OCI-LY3 (cell line): Measurements from ENCODE around the gene BCLAF1.

ENCODE experiments used
- H2AFZ ChIP-seq: fragments of 200-600, 300-600 bp; shearing (Covaris generic); 2 replicates; pipeline ENCODE4 v1.6.0; 2014; ENCODE audit warnings: antibody characterized with exemption, low read depth, low read length
- H3K27ac ChIP-seq: fragments of 200-600, 300-600 bp; sonication (generic); 2 replicates; pipeline ENCODE4 v1.5.1; 2014; ENCODE audit warnings: mild to moderate bottlenecking, low read length, moderate library complexity, mixed read lengths
- H3K27me3 ChIP-seq: fragments of 200-600, 300-600 bp; sonication (generic); 2 replicates; pipeline ENCODE4 v1.6.1; 2014; ENCODE audit warnings: low read depth, low read length, mixed read lengths
- H3K36me3 ChIP-seq: fragments of 200-600, 300-600 bp; sonication (generic); replicated peaks from 2 replicates; pipeline ENCODE3; 2014; ENCODE audit warnings: low read depth, low read length, mixed read lengths
- H3K4me1 ChIP-seq: fragments of 300-600, 200-600 bp; sonication (generic); 2 replicates; pipeline ENCODE4 v1.6.1; 2014; ENCODE audit warnings: low read length, mixed read lengths
- H3K4me2 ChIP-seq: fragments of 200-600, 300-600 bp; sonication (generic); 2 replicates; pipeline ENCODE4 v1.6.1; 2014; ENCODE audit warnings: low read length, mixed read lengths
- H3K4me3 ChIP-seq: fragments of 300-600, 200-600 bp; sonication (generic); 2 replicates; pipeline ENCODE4 v1.5.1; 2014; ENCODE audit warnings: antibody characterized with exemption, mild to moderate bottlenecking, low read length, moderate library complexity
- H3K79me2 ChIP-seq: fragments of 300-600, 200-600 bp; shearing (Covaris generic); 2 replicates; pipeline ENCODE4 v1.6.1; 2014; ENCODE audit warnings: mild to moderate bottlenecking, low read length, mixed read lengths
- H3K9ac ChIP-seq: fragments of 300-600, 200-600 bp; shearing (Covaris generic); 2 replicates; pipeline ENCODE4 v1.6.0; 2014; ENCODE audit warnings: mild to moderate bottlenecking, low read length, moderate library complexity
- H3K9me3 ChIP-seq: fragments of 200-600, 300-600 bp; shearing (Covaris generic); 2 replicates; pipeline ENCODE4 v1.6.1; 2014; ENCODE audit warnings: low read length, mixed read lengths; ENCODE audit not compliant: insufficient read depth
- H4K20me1 ChIP-seq: fragments of 200-600, 300-600 bp; sonication (generic); 2 replicates; pipeline ENCODE4 v1.6.1; 2016; ENCODE audit warnings: low read length, mixed read lengths; ENCODE audit not compliant: insufficient read depth
- EZH2phosphoT487 ChIP-seq: fragments of 200-600 bp; shearing (Covaris generic); IDR thresholded peaks from 2 replicates; pipeline ENCODE4 v1.6.1; 2018; ENCODE audit warnings: antibody characterized with exemption, mixed run types, low read depth
- TF ChIP-seq, protein P1 (sequence below): fragments of 200-600, 300-600 bp; sonication (generic); IDR thresholded peaks from 2 replicates; pipeline ENCODE4 v1.5.1; 2014; ENCODE audit warnings: antibody characterized with exemption, low read length, low read depth

The BCLAF1 gene

DNA sequence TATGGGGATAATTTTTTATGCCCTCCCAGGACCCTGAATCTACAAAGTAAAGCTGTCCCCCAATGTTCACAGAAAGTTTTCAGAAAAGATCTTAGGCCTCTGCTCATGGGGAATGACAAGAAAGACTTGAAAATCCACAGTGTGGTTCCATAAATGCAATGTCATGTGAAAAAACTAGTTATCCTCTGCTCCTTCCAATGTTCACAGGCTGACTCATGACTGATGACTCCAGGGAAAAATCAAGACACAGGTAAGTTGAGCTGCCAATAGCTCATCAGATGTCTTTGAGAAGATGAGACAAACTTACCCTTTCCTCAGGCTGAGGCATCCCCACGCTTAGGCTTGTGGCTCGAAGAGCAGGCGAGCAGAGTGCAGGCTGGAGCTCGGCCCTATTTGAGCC lies 14.8 kb upstream of the BCLAF1 start:
- TF ChIP-seq EZH2phosphoT487 = no peak
- TF ChIP-seq, protein P1, sequence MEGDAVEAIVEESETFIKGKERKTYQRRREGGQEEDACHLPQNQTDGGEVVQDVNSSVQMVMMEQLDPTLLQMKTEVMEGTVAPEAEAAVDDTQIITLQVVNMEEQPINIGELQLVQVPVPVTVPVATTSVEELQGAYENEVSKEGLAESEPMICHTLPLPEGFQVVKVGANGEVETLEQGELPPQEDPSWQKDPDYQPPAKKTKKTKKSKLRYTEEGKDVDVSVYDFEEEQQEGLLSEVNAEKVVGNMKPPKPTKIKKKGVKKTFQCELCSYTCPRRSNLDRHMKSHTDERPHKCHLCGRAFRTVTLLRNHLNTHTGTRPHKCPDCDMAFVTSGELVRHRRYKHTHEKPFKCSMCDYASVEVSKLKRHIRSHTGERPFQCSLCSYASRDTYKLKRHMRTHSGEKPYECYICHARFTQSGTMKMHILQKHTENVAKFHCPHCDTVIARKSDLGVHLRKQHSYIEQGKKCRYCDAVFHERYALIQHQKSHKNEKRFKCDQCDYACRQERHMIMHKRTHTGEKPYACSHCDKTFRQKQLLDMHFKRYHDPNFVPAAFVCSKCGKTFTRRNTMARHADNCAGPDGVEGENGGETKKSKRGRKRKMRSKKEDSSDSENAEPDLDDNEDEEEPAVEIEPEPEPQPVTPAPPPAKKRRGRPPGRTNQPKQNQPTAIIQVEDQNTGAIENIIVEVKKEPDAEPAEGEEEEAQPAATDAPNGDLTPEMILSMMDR = no peak
- no peak overlapping the region for H3K4me2 ChIP-seq
- no peaks in the 10 kb centered on the region for H3K4me1 ChIP-seq
- H3K27me3 ChIP-seq = no peaks in the 10 kb centered on the region
- no peaks in the 10 kb centered on the region for H4K20me1 ChIP-seq
- no peaks in the 10 kb centered on the region for H3K36me3 ChIP-seq
- H3K4me3 ChIP-seq = no peak overlapping the region
- no peaks in the 10 kb centered on the region for H3K79me2 ChIP-seq
- no peaks in the 10 kb centered on the region for H3K9me3 ChIP-seq
- no peak overlapping the region for H2AFZ ChIP-seq
- H3K27ac ChIP-seq = no peak overlapping the region
- H3K9ac ChIP-seq = no peak overlapping the region

DNA sequence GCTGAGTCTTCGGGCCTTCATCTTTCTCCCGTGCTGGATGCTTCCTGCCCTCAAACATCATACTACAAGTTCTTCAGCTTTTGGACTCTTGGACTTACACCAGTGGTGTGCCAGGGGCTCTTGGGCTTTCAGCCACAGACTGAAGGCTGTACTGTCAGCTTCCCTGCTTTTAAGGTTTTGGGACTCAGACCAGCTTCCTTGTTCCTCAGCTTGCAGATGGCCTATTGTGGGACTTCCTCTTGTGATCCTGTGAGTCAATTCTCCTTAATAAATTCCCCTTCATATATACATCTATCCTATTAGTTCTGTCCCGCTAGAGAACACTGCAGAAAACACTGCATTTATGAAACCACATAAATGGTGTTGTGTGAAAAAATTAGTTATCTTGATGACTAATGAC lies 13.9 kb upstream of the BCLAF1 start:
- Histone ChIP-seq H3K4me1 (no peaks in the 10 kb centered on the region), H2AFZ (no peak overlapping the region), H4K20me1 (no peaks in the 10 kb centered on the region), H3K27me3 (no peaks in the 10 kb centered on the region), H3K79me2 (no peaks in the 10 kb centered on the region), H3K9me3 (no peaks in the 10 kb centered on the region), H3K4me2 (no peak overlapping the region), H3K4me3 (no peak overlapping the region), H3K9ac (no peak overlapping the region), H3K36me3 (no peaks in the 10 kb centered on the region), H3K27ac (no peak overlapping the region)
- TF ChIP-seq, protein P1 = no peak
- TF ChIP-seq EZH2phosphoT487 = no peak

DNA sequence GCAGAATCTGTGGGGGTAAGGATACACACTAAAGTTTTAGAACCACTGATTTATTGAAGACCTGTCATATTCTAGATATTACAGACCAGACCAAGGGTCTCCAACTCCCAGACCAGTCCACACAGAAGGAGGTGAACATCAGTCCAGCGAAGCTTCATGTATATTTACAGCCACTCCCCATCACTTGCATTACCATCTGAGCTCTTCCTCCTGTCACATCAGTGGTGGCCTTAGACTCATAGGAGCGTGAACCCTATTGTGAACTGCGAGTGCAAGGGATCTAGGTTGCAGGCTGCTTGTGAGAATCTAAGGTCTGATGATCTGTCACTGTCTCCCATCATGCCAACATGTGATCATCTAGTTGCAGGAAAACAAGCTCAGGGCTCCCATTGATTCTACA lies 5.0 kb upstream of the BCLAF1 start:
- Histone ChIP-seq H3K36me3 (no peaks in the 10 kb centered on the region), H3K9me3 (no peaks in the 10 kb centered on the region), H3K4me1 (peaks cover 8% of the 10 kb centered on the region), H3K27ac (no peak overlapping the region), H2AFZ (no peak overlapping the region), H4K20me1 (no peaks in the 10 kb centered on the region), H3K27me3 (no peaks in the 10 kb centered on the region), H3K9ac (no peak overlapping the region), H3K79me2 (0 out of 2 replicates have a peak, but pooled peaks cover 4% of the 10 kb centered on the region), H3K4me2 (no peak overlapping the region), H3K4me3 (no peak overlapping the region)
- TF ChIP-seq, protein P1 = no peak
- no peak for TF ChIP-seq EZH2phosphoT487

DNA sequence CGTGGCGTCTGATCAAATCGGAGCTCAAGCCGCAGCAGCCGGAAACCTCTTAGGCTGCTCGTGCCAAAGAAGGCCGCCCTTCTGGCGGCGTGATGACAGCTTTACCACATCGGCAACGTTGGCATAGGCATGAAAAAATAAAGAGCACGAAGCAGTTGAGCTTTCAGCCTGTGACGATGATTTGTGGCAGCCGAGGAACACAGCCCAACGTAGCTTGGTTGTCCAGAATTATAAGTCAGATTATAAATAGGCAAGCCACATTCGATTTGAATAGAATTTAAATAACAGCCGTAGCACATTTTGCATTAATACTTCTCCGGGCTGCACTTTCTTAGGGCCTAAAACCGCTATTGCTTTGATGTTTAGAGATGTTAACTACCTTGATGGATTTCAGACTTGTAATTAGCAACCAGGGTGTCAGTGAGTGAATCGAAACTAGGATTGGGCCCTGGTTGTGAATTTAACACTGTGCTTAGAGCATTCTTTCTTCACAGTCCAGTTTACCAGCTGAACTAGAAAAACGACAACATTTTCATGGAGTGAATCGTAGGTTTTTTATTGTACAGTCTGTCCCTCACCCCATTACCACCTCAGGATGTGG lies 864 bp upstream of the BCLAF1 start:
- peak overlapping the region; percentile 97 for H3K4me3 ChIP-seq
- H4K20me1 ChIP-seq = peaks cover 36% of the 10 kb centered on the region
- no peaks in the 10 kb centered on the region for H3K9me3 ChIP-seq
- peak overlapping the region; percentile 87 for H3K4me2 ChIP-seq
- H3K79me2 ChIP-seq = peaks cover 45% of the 10 kb centered on the region
- TF ChIP-seq EZH2phosphoT487 = no peak
- TF ChIP-seq, protein P1 = no peak
- H3K9ac ChIP-seq = peak overlapping the region; percentile 96
- H3K27ac ChIP-seq = peak overlapping the region; percentile 90
- H2AFZ ChIP-seq = peak overlapping the region; percentile 63; the same call in 1 of the 2 replicates
- no peaks in the 10 kb centered on the region for H3K27me3 ChIP-seq
- peaks cover 13% of the 10 kb centered on the region for H3K36me3 ChIP-seq
- H3K4me1 ChIP-seq = peaks cover 27% of the 10 kb centered on the region
